Ureter (tissue), 1 donor: ENCODE data around the gene CRB2. TPM values are rescaled to one million over a fixed set of nuclear protein-coding genes. Genes with fewer than 3 reads are reported as not detected.
"Not testable (repeated sequence)": the region's sequence is repeated elsewhere in the genome, so short reads cannot be mapped to it uniquely, and the experiment has no call there.

Experiments used
- DNase-seq: peaks from one replicate; pipeline ENCODE4 v3.0.0-alpha.2; 2020; ENCODE audit warnings: low spot score
- total RNA-seq: library from RNA; stranded (reverse); gene quantifications from one replicate; pipeline ENCODE4 v1.2.4, GENCODE V29; 2023
- donor health status: DM: yes; HTN: yes; CAD: no.

CRB2 gene
- total RNA-seq, 1 donor from 2014 or later, result 0.05 TPM

DNA sequence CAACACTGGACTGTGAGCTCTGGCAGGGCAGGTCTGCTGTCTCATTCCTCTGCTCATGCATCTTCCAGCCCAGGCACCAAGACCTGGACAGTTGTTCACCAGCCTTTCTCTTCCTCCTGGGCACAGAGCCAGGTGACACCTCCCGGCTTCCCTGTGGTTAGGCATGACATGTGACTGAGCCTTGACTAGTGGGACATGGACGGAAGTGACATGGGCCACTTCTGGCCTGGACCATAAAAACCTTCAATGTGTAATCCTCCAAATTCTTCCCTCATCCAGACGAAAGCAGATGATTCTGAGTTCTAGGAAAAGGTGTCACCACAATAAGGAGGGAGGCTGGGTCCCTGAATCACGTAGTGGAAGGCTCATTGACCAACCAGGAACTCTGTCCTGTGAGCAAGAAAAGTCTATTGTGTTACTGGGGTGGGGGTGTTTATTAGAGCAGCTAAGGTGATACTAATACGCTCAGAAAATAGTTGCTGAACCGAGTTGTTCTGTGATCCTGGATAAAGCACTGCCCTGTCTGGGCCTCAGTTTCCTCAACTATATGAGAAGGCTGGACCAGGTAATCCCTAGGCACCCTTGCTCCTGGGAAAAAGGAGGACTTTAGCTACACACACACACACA is 26.6 kb upstream of the CRB2 start:
- DNase-seq, result peak; percentile 84

DNA sequence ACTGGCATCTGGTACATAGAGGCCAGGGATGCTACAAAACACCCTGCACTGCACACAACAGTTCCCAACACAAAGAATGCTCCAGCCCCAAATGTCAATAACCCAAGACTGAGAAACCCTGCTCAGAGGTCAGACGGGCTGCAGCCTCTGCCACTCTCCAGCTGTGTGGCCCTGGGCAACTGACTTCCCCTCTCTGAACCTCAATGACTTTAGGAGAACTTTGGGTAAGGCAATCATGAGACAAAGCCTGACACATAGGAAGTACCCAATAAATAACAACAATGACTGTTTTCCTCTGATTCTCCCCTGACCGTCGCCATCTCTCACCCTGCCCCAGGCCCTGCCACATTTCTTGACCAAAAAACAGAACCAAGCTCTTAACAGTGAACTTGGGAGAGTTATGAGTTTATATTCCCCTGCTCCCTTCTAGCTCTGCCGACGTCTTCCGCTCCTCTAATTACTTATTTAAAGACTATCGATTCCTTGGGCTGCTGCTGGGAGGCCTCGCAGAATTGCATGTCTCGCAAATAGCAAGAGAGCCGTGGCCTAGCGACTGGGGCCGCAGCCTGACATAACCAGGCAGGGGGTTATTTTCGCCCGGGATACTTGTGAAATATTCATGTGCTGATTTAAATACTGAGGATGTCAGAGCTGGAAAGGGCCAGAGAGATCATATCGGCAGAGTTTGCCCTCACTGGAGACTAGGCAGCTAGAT is 24.5 kb upstream of the CRB2 start:
- DNase-seq, result no peak

DNA sequence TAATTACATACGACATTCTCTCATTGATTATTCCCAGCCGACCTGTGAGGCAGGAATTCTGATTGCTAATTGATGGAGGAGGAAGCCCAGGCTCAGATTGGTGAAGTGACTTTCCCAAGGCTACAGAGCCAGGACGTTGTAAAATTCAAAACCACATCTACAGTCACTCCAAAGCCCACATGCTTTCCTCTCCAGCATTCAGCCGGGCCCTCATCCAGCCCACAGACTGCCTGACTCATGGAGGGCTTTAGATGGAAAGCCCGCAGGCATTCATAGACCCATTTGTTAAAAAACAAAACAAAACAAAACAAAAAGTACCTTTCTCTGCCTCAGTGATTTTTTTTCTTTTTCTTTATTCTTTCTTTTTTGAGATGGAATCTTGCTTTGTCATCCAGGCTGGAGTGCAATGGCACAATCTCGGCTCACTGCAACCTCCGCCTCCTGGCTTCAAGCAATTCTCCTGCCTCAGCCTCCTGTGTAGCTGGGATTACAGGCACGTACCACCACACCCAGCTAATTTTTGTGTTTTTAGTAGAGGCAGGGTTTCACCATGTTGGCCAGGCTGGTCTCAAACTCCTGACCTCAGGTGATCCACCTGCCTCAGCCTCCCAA is 22.8 kb upstream of the CRB2 start:
- not testable (repeated sequence) for DNase-seq

DNA sequence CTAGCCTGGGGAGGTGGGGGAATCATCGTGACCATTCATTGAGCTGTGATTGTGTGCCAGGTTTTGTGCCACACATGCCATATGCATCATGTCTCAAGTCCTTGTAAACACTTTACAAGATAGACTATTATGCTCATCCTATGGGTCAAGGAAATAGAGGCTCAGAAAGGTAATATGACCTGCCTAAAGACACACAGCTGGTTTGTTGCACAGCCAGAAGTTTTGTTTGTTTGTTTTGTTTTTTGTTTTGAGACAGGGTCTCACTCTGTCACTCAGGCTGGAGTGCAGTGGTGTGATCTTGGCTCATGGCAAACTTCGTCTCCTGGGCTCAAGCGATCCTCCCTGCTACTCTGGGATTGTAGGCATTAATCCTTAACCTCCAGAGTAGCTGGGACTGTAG is 21.4 kb upstream of the CRB2 start:
- no peak for DNase-seq

DNA sequence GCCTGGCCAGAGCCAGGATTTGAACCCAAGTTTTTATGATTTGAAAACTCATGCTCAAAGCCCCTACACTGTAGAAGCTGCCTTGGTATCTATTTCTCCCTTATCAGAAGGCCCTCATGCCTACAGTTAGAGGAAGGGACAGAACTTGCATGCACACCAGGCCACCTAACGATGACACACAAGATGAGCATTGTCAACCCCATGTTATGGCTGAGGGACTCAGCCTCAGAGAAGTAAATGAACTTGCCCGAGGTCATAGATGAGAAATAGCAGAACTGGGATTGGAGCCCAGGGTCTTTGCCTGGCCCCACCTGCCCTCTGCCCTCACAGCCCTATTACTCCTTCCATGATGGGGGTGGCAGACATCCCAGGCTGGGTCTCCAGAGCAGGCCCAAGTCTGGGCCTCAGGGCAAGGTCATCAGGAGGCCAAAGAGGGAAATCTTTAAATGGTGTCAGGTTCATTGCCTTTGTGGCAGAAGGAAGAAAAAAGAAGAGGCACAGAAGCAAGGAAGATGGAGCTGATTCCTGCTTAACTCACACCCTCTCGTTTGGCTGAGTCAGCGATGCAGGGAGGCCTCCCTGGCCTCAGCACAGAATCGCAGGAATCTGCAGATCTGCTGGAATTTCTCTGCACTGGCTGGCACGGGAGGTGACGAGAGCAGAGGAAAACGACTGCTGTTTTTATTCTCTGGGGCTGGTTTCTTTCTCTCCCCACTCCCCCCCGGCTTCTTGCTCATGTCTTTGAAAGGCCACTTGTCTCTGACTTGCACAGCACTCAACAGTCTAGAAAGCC is 20.6 kb upstream of the CRB2 start:
- DNase-seq, result no peak

DNA sequence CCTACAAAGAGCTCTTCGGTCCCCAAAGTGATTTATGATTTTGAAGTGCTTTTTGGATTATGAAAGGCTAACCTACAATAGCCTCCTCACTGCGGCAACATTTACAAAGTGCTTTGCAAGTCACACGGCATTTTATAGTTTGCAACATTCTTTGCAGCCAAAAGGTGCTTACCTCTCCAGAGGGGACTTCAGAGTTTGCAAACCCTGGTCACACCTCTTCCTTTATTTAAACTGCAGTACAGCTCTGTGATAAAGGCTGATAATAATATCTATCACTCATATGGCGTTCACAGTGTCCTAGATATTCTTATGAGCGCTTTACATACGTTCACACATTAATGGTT is 20.0 kb upstream of the CRB2 start:
- DNase-seq, result no peak

DNA sequence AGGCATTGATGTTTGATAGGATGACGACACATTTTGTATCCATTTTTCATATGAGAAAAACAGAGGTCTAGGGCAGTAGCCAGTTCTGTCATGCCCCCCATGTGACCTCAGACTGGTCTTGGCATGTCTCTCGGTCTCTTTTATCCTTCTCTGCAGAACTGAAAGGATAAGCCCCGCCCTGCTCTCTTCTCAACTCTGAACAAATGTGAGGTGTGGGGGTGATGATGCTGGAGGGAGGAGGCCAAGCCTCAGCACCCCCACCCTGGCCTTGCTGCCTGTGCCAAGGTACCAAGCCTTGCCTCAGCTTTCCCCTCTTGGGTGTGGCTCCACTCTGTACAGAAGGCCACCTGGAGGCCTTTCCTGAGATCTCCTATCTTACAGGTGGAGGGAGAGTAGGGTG is 19.5 kb upstream of the CRB2 start:
- DNase-seq, result no peak

DNA sequence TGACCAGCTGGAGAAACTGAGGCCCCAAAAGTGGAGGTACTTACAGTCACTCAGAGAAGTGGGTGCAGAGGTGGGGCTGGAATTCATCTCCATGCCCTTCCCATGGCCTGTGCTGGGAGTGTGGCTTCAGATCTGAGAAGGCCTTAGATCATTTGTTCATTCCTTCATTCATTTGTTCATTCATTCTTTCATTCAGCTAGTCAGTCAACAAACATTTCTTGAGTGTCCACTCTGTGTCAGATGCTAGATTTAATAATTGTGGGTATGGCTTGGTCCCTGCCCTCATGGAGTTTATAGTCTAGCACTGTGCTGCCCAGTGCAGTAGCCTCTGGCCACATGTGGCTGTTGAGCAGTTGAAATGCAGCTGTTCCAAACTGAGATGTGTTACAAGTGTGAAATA is 19.0 kb upstream of the CRB2 start:
- DNase-seq, result no peak

DNA sequence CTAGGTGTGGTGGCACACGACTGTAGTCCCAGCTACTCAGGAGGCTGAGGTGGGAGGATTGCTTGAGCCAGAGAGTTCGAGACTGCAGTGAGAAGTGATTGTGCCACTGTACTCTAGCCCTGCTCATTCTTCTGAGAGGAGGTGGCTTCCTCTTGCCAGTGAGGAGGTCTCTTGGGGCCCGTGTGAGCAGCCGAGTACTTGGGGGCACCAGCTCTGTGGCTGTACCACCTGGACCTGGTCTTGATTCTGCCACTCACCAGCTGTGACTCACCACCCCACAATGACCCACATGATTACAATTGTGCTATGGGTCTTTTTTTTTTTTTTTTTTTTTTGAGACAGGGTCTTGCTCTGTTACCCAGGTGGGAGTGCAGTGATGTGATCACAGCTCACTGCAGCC is 18.0 kb upstream of the CRB2 start:
- no peak for DNase-seq

DNA sequence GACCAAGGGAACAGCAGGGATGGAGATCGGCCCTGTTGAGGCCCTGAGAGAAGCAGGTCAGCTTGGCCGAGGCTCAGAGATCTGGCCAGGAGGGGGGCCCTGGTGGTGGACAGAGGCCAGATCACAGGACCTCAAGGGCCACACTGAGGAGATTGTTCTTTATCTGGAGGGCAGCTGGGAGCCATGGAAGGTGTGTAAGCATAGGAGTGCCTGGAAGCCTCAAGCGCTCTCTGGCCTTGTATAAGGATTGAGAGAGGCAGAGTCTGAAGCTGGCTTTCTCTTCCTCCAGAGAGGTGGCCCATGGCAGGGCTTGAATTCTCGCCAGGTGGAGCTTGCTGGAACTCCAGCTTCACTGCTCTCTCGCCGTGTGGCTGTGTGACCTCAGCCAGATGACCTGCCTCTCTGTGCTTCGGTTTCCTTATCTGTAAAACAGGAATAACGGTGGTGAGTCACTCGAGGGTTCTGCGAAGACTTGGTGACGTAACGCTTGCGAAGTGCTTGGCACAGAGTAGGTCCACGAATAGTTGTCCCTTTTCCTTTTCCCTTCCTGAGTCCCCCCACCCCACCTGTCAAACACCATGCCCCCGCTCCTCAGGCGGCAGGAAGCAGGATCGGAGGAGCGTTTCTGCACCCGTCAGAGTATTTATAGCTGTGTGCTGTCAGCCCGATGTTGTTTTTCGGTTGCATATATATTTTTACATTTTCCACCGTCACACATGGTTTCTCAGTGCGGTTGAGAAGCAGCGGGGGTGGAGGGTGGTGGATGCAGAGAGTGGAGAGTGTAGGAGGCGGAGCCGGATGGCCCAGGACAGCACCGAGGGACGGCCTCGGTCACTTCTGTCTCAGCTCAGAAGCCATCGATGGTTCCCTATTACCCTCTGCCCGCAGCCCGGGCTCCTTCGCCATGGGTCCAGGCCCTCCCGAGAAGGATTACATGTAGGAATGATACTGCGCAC is 17.0 kb upstream of the CRB2 start:
- DNase-seq, result no peak

DNA sequence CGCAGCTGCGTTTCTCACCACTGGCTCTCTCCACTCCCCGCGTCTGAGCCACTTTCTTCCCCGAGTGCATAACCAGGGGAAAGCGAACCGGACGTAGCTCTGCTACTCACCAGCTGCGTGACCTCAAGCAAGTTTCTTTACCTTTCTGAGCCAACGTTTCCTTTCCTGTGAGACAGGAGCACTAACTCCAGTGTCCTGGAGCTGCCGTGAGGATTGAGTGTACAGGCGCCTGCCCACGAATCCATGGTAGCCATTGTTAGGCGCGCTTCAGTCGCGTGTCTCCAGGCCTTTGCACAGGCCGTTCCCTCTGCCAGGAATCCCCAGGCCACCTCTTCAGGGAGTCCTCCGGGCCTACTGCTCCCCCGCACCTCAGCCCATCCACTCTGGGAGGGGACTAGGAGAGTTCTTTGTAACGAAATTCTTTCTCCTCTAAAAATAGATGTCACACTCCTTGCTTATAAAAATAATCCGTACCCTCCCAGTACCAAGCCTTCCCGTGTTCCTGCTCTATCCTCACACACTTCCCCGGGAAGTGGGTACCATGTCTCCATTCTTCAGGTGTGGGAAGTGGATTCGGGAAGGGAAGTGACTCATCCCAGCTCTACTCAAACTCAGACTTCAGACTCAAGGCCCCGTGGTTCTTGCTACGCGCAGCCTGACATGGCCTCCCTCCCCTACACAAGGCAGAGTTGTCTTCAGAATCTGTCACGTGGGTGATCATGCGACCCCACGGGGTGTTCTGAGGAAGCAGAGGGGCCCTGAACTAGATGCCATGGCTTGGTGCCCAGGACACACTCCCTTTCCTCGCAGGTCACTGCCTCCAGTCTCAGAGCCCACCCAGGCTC is 16.1 kb upstream of the CRB2 start:
- no peak for DNase-seq

DNA sequence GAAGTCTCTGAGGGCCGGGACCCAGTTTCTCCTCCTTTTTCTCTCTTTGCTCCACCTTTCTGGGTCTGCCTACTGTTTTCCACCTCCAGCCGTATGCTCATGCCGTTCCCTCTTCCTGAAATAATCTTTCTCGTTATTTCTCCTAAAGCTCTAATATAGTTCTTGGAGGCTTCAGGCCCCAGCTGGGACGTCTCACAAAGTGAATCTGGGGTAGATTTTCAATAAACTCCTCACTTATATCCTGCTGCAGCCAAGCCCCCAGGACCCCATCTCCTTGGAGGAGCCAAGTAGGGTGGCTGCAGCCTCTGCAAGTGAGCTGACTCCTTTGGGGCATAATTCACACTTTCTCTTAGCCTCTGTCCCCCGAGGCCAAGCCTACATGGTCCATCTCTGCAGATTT is 14.2 kb upstream of the CRB2 start:
- DNase-seq, result no peak

DNA sequence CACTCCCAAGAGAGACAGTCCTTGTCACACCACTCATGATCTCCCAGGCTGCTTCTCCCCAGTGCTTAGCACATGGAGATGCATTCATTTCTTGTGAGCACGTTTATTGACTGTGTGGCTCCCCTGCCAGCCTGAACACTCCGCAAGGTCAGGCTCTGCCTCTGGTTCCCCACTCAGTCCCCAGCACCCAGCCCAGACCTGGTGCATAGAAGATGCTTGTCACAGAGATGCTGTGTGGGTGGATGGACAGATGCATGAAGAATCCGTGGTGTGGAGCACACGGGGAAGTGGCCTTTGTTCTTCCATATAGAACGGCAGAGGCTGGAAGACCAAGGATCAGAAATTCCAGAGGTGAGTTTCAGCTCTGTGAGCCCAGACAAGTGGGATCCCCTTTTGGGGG is 13.8 kb upstream of the CRB2 start:
- no peak for DNase-seq

DNA sequence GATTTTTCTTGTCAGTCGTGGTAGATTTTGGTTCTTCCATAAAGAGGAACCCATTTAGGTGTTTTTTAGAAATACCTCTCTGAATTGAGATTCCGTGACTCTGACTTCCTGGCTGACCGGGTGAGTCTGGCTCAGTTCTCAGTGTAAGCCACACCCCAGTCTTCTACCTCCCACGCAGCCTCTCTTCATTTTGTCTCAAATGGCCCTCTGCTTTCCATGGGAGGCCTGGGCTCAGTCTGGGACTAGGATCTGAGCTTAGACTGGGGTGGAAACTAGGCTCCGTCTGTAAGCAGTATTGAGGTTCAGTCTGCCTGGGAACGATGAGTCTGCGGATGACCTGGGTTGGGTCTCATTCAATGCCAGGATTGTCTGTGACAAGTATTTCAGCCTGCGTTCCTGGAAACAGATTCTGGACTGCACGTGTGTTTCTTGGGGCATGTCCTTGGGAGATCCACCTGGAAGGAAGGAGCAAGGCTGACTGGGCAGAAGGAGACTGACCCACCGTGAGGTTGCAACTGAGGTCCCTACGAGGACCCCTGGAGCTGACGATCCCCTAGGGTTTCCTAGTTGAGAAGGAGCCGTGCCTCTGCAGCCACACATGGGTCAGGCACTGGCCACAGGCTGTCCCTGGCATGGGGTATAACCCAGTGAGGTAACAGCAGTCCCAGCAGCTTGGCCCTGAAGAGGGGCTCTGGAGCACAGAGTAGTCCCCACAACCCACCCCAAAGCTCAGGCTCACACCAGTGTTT is 12.4 kb upstream of the CRB2 start:
- no peak for DNase-seq

DNA sequence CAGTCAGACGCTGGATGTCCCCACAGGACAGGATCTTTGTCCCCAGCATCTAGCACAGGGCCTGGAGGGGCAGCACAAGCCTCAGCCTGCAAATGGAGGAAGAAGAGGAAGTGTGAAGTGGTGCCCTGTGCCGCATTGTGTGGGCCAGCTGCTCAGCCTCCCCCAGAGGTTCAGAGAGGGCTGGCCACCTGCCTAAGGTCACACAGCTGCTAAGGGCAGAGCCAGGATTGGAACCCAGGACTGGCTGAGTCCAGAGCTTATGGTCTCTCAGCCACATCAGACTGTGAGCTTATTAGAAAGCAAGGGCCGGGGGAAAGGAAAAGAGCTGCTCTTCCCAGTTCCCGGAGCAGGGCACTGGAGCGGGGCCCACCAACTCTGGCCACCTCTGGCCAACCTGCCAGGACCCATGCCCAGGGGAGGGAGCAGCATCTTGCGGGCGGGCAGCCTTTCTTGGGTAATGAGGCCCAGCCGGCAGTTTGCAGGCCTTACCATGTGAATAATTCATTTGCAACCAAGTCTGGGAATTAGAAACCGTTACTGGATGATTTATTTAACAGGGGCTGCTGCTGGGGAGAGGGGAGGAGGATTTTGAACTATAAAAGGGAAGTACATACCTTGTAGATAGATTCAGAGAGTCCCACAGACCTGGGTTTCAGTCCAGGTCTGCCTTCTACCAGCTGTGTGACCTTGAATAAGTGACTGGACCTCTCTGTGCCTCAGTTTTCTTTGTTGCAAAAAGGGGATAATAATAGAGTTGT is 11.6 kb upstream of the CRB2 start:
- DNase-seq, result no peak

DNA sequence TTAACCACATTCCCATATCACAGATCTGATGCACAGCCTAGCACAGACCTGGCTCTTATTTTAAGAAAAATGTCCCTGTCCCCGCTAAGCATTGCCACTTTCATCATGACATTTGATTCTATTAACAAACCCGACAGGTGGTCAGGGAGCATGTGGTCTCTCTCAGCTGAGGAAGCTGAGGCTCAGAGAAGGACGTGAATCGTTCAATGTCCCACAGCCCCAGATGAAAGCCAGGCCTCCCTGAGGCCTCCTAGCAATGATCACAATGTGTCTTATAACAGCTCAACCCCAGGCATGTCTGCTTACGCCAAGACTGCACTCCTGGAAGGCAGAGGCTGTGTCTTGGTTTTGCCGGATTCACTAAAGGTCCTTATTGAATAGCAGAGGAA is 10.4 kb upstream of the CRB2 start:
- no peak for DNase-seq

DNA sequence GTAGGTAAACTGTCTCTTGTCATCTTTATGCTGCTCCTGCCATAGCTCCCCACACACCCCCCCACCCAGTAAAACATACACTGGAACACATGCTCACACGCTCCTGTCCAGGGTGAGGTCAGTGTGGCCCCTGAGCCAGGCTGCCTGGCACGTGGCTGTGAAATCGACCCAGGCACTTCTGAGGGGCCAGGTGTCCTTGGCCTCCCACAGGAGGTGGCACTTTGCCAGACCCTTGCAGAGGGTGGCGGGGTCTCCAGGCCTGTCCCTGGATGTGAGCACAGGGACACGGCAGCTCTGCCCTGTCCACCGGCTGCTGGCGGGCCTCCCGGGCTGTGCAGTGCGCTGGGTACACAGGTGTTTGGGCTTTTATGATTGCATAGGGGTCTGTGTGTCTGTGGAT is 10.0 kb upstream of the CRB2 start:
- DNase-seq, result no peak

DNA sequence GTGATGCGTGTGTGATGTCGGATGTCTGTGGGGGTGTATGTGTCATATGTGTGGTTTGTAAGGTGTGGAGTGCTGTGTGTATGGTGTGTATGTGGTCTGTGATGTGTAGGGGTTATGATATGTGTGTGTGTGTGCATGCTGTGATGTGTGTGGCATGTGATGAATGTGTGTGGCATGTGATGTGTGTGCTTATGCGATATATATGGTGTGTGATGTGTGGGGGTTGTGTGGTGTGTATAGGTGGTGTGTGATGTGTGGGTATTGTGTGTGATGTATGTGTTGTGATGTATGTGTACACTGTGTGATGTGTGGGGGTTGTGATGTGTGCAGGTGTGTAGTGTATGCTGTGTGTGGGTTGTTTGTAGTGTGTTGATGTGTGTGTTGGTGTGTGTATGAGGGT is 9.2 kb upstream of the CRB2 start:
- DNase-seq, result no peak
